Peyer's patch (tissue), 4 donors: ENCODE results near the gene CCDC88A. TPM values are rescaled to one million over a fixed set of nuclear protein-coding genes. Genes with fewer than 3 reads are reported as not detected.
"Not testable (repeated sequence)": the region's sequence is repeated elsewhere in the genome, so short reads cannot be mapped to it uniquely, and the experiment has no call there.

Experiments
- DNase-seq, 3 donors: peaks; one replicate each; pipeline ENCODE4 v3.0.0-alpha.2; 2017 to 2019
- H3K27ac ChIP-seq, 4 donors: fragments of 200-600 bp; sonication (generic); one replicate each; pipeline ENCODE4 v1.5.1; 2016 to 2019
- H3K27me3 ChIP-seq, 2 donors: fragments of 200-600 bp; sonication (generic); one replicate each; pipeline ENCODE4 v1.5.1; 2019
- H3K36me3 ChIP-seq, 3 donors: fragments of 200-600 bp; sonication (generic); one replicate each; pipeline ENCODE4 v1.5.1; 2016 to 2019
- H3K4me1 ChIP-seq, 4 donors: fragments of 200-600 bp; sonication (generic); one replicate each; pipeline ENCODE4 v1.5.1; 2016 to 2019
- H3K4me3 ChIP-seq, 4 donors: fragments of 200-600 bp; sonication (generic); 1 replicate in 3 of 4; 2 replicates in 1 of 4; pipeline ENCODE4 v1.5.1; 2016 to 2019; ENCODE audit warnings: mild to moderate bottlenecking in 1 of 4
- H3K9me3 ChIP-seq, 4 donors: fragments of 200-600 bp; sonication (generic); one replicate each; pipeline ENCODE4 v1.5.1; 2016 to 2019; ENCODE audit warnings: mild to moderate bottlenecking in 1 of 4
- POLR2A ChIP-seq, 2 donors: fragments of 450-650 bp; IDR thresholded peaks; one replicate each; pipeline ENCODE4 v1.5.1; 2017; ENCODE audit warnings: antibody characterized with exemption in 2 of 2, mild to moderate bottlenecking in 2 of 2, moderate library complexity in 2 of 2
- total RNA-seq, 4 donors: library from RNA; depleted of rRNA; stranded (reverse); fragments of >200 nt; gene quantifications; one replicate each; pipeline ENCODE4 v1.1.0, GENCODE V29; 2016
- TF ChIP-seq, protein P1 (sequence below), 6 experiments: fragments of 450-650 bp in 4 of 6; fragments of 200-600 bp in 2 of 6; sonication (generic) in 1 of 6; IDR thresholded peaks; one replicate each; pipeline ENCODE4 v1.5.1; 2017 to 2019; ENCODE audit warnings: antibody characterized with exemption in 6 of 6, mild to moderate bottlenecking in 3 of 6, moderate library complexity in 1 of 6

Gene CCDC88A
- total RNA-seq, 4 donors from 2014 or later, result 7.7 to 95.7 (median 16.9) TPM

DNA sequence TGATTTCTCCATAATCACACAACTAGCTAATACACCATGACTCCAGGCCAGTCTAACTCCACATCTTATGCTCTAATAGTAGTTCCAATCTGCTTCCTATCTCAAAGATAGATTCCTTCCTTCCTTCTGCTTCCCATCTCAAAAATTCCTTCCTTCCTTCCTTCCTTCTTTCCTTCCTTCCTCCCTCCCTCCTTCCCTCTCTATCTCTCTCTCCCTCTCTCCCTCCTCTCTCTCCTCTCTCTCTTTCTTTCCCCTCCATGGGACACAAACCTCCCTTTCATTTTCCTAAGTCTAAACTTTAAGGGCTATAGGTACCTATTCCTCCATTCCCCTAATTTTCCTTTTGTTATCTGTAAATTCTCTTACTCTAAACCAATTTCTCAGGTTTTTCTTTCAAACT is 62.5 kb downstream of the CCDC88A start:
- no peak overlapping the region for H3K27ac ChIP-seq
- H3K27me3 ChIP-seq, result no peaks in the 10 kb centered on the region
- TF ChIP-seq, protein P1, sequence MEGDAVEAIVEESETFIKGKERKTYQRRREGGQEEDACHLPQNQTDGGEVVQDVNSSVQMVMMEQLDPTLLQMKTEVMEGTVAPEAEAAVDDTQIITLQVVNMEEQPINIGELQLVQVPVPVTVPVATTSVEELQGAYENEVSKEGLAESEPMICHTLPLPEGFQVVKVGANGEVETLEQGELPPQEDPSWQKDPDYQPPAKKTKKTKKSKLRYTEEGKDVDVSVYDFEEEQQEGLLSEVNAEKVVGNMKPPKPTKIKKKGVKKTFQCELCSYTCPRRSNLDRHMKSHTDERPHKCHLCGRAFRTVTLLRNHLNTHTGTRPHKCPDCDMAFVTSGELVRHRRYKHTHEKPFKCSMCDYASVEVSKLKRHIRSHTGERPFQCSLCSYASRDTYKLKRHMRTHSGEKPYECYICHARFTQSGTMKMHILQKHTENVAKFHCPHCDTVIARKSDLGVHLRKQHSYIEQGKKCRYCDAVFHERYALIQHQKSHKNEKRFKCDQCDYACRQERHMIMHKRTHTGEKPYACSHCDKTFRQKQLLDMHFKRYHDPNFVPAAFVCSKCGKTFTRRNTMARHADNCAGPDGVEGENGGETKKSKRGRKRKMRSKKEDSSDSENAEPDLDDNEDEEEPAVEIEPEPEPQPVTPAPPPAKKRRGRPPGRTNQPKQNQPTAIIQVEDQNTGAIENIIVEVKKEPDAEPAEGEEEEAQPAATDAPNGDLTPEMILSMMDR (IDR thresholded peaks at IDR 0.05), result no peak
- TF ChIP-seq POLR2A (IDR thresholded peaks at IDR 0.05), result no peak
- peaks cover 0 to 1% (median 0%) of the 10 kb centered on the region in 3 donors for H3K36me3 ChIP-seq
- H3K4me3 ChIP-seq, result no peak overlapping the region
- DNase-seq, result no peak
- no peaks in the 10 kb centered on the region for H3K4me1 ChIP-seq
- no peaks in the 10 kb centered on the region for H3K9me3 ChIP-seq

DNA sequence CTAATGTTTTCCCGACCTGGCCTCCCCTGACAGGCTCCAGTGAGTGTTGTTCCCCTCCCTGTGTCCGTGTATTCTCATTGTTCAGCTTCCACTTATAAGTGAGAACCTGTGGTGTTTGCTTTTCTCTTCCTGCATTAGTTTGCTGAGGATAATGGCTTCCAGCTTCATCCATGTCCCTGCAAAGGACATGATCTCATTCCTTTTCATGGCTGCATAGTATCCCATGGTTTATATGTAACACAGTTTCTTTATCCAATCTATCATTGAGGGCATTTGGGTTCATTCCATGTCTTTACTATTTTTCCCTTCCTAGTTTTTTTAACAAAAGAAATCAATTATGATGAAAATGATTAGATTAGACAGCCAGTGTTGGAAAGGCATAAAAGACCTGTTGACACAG is 63.5 kb downstream of the CCDC88A start:
- not testable (repeated sequence) for H3K9me3 ChIP-seq, H3K27me3 ChIP-seq, DNase-seq, H3K4me3 ChIP-seq, H3K27ac ChIP-seq, H3K4me1 ChIP-seq
- H3K36me3 ChIP-seq, result peaks cover 0 to 10% (median 0%) of the 10 kb centered on the region in 3 donors

DNA sequence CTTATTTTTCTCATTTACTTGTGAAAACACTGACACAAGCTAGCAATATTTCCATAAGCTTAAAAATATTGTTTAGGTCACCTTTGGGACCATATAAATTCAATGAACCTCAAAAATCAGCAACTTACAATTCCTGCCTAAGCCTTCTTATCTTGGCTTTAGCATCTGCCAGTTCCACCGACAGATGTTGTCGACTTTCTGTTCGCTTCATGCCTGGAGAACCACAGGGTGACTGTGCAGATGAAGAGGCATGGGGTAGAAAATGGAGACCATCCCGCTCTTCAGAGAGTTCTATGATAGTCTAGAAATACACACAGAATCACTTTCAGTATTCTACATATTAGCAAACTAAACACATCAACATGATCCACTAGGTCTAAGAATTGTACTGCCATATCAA is 64.2 kb downstream of the CCDC88A start:
- no peaks in the 10 kb centered on the region for H3K27me3 ChIP-seq
- TF ChIP-seq, protein P1 (IDR thresholded peaks at IDR 0.05), result no peak
- no peak for TF ChIP-seq POLR2A (IDR thresholded peaks at IDR 0.05)
- no peaks in the 10 kb centered on the region for H3K4me1 ChIP-seq
- H3K27ac ChIP-seq, result no peak overlapping the region
- H3K9me3 ChIP-seq, result no peaks in the 10 kb centered on the region
- no peak overlapping the region for H3K4me3 ChIP-seq
- peaks cover 0 to 10% (median 0%) of the 10 kb centered on the region in 3 donors for H3K36me3 ChIP-seq
- no peak for DNase-seq

DNA sequence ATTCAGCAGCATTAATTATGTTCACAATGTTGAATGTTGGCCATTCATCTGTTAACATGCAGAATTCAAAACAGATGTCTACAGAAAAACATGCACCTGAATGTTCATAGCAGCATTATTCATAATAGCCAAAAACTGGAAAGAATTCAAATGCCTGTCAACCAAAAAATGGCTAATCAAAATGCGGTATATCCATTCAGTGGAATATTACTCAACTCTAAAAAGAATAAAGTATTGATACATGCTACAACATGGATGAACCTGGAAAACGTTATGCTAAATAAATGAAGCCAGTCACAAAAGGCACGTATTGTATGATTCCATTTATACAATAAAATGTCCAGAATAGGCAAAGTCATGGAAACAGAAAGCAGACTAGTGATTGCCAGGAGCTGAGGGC is 68.0 kb downstream of the CCDC88A start:
- no peak overlapping the region for H3K27ac ChIP-seq
- no peak overlapping the region for H3K4me3 ChIP-seq
- TF ChIP-seq, protein P1 (IDR thresholded peaks at IDR 0.05), result no peak
- TF ChIP-seq POLR2A (IDR thresholded peaks at IDR 0.05), result no peak
- H3K4me1 ChIP-seq, result no peaks in the 10 kb centered on the region
- no peak for DNase-seq
- no peaks in the 10 kb centered on the region for H3K9me3 ChIP-seq
- H3K27me3 ChIP-seq, result no peaks in the 10 kb centered on the region
- peaks cover 0 to 10% (median 0%) of the 10 kb centered on the region in 3 donors for H3K36me3 ChIP-seq

DNA sequence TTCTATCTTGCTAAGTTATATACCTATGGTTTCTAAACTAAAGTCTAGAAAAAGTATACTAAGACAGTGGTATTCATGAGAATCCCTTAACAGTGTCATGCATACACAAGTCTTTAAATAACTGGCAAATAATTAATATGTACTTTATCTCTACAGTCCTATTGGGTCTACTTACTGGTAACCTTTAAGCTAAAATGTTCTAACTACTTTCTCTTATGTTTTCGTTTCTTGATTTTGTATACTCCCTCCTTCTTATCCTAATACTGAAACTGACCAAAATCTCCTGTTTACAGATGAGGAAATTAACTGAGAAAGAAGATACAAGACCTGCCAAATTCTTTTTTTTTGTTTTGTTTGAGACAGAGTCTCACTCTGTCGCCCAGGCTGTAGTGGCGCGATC is 74.6 kb downstream of the CCDC88A start:
- Histone ChIP-seq H3K27me3 (no peaks in the 10 kb centered on the region), H3K27ac (no peak overlapping the region), H3K4me3 (no peak overlapping the region), H3K36me3 (no peaks in the 10 kb centered on the region), H3K4me1 (no peaks in the 10 kb centered on the region), H3K9me3 (no peaks in the 10 kb centered on the region)
- DNase-seq, result no peak
- TF ChIP-seq, protein P1 (IDR thresholded peaks at IDR 0.05), result no peak
- no peak for TF ChIP-seq POLR2A (IDR thresholded peaks at IDR 0.05)

DNA sequence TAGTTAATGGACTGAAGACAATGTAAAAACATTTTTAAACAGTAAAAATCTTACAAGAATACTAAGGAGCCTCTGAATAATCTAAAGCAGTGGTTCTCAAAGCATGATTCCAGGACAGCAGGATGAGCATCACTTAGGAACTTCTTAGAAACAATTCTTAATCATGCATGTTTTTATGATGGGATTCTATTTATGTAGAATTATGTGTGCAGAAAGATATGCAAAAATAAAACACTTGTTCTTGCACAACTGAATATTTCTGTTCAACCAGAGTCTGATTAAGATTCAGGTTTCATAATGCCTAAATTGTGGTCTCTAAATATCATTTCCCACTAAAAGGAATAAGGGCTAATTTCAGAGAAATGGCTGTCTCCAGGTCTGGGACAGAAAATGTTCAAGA is 81.4 kb downstream of the CCDC88A start:
- H3K36me3 ChIP-seq, result no peaks in the 10 kb centered on the region
- no peak for DNase-seq
- H3K27ac ChIP-seq, result no peak overlapping the region
- no peaks in the 10 kb centered on the region for H3K4me1 ChIP-seq
- H3K4me3 ChIP-seq, result no peak overlapping the region
- no peaks in the 10 kb centered on the region for H3K9me3 ChIP-seq
- no peaks in the 10 kb centered on the region for H3K27me3 ChIP-seq
- TF ChIP-seq, protein P1 (IDR thresholded peaks at IDR 0.05), result no peak
- no peak for TF ChIP-seq POLR2A (IDR thresholded peaks at IDR 0.05)
